HG03039 (cell line): ENCODE measurements around the gene AGAP1.

ENCODE experiments used
- ATAC-seq: cut with Tn5 transposase; IDR thresholded peaks from one replicate; pipeline ENCODE4 v1.9.1; 2021; ENCODE audit warnings: mild to moderate bottlenecking, moderate library complexity; ENCODE audit not compliant: unreplicated experiment

Gene AGAP1

DNA sequence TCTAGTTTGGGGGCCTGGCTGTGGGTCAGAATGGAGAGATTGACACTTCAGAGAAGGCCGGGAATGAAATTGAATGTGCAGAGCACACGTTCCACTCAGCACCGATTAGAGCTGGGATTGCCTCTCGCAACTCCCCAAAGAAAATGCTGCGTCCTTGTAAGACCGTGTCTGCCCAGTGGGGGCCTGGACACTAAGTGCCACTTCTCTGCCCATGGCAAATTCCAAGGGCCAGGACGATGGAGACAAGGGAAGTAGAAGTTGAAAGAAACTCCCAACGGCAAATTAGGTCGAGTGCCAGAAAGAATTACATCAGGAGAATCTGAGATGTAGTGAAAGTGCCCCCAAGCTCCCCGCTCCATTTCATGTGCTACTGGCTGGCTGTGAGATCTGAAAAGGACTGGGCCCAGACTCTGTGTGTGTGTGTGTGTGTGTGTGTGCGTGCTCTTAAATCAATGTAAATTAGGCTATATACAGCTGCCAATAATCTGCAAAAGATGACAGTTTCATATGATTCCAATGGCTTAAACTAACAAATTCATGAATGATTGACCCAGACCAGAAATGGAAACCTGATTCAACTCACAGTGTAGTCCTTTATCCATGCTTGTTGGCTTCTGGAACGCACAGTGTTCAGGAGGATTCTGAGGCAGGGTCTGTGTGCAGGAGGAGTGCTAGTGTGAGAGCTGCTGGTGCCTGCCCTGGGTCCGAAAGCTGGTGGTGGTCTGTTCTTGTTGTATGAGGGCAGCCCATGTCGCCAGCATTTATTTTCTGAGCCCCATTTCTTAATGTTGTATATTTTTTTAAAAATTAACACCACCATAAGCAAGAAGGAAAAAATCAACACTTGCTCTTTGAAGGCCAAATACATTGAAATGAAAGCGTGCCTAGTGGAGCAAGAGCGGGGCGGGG lies 234.3 kb downstream of the AGAP1 start:
- ATAC-seq = no peak

- ATAC-seq = no peak
Observed at GRCh38 chr2:235728800-235729556, 235.1 kb downstream of the AGAP1 start.

DNA sequence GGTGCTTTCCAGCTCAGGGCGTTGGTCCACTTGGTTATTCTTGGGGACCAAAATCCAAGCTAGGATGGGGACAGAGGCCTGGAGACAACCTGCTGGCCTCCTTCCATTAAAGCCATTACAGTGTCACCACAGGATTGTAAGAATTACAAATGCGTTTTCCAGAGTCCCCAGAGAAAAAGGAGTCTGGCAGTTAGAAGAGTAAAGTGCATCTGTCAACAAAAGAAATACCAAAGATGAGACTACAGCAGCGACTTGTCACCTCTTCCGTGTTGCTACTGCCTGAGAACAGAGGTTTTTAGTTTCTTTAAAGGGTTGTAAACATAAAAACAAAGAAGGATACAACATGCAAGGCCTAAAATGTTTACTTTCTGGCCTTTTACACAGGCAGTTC lies 235.7 kb downstream of the AGAP1 start:
- ATAC-seq = no peak

GRCh38 chr2:235730115-235730514 lies 236.3 kb downstream of the AGAP1 start:
- ATAC-seq = no peak

GRCh38 chr2:235733761-235734160 lies 239.9 kb downstream of the AGAP1 start:
- no peak for ATAC-seq

GRCh38 chr2:235734168-235734567 lies 240.3 kb downstream of the AGAP1 start:
- no peak for ATAC-seq

DNA sequence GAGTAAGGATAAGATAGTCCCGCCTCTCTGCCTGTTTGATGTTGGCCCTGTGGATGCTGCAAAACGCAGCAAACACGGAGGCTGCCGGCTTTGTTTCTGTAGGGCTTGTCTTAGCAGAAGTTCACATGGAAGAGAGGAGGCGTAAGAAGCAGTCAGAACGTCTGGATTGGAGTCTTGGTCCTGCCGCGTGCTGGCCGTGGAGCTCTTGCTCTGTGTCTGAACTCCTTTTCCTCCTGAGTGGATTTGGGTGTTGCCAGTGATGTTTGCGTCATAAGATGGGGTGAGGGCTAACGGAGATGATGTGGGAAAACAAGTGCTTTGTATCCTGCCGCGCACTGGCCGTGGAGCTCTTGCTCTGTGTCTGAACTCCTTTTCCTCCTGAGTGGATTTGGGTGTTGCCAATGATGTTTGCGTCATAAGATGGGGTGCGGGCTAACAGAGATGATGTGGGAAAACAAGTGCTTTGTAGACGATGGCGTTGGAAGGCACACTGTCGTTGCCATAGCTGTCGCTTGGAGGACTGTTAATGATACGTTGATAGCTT lies 240.9 kb downstream of the AGAP1 start:
- ATAC-seq = no peak

DNA sequence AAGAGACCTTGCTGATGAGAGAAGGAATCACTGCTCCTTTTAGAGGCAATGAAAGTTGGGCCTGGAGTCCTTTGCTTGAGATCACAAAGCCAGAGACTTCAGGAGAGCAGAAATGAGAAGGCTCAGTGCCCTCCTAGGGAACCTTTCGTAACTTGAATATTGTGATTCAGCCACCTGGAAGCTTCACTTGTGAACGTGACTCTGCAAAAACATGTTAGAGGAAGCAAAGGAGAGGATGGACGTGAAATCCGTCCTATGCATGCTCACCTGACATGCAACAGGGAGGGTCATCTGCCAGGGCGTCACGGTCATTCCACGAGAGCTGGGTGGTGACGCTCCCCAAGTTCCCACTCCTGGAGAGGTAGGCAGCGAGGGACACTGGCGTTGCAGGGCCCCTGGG lies 243.6 kb downstream of the AGAP1 start:
- no peak for ATAC-seq

DNA sequence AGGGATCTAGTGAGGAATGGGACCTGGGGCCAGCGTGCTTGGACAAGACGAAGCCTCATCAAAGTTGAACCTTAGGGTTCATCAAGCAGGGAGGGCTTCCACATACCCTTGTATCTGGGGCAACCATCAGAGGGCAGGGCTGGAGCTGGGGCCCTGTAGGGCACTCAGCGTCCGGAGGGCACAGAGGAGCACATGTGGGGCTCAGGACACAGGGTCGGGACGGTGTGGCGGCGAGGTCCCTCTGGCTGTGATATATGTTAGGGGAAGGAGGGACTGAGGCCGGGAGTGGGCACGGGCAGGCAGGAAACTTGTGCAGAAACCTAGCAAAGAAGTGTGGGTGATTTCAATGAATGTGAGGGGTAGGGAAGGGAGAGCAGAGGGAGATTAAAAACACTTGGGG lies 244.0 kb downstream of the AGAP1 start:
- no peak for ATAC-seq

GRCh38 chr2:235739704-235740415 lies 246.0 kb downstream of the AGAP1 start:
- ATAC-seq = no peak

- ATAC-seq = no peak
Observed at GRCh38 chr2:235740821-235741220, 247.0 kb downstream of the AGAP1 start.

DNA sequence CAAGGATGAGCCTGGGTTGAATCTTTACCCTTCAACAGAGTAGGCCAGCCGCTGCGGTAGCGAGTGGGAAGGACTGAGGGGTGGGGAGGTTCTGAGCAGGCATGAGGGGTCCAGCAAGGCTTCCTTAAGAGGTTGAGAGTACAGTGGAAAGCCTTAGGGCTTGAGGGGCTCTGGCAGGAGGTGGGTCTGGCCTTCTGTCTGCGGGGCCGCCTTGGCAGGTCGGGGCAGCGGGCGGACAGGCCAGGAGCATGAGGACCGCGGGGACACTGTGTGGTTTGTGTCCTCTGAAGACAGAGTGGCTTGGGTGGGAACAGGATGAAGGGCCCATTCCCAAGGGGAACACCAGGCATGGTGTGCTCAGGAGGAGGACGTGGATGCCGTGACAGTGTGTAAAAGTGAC lies 250.3 kb downstream of the AGAP1 start:
- ATAC-seq = no peak

GRCh38 chr2:235745597-235745996 lies 251.8 kb downstream of the AGAP1 start:
- ATAC-seq = no peak

- ATAC-seq = no peak
Observed at GRCh38 chr2:235746257-235746934, 252.6 kb downstream of the AGAP1 start.

DNA sequence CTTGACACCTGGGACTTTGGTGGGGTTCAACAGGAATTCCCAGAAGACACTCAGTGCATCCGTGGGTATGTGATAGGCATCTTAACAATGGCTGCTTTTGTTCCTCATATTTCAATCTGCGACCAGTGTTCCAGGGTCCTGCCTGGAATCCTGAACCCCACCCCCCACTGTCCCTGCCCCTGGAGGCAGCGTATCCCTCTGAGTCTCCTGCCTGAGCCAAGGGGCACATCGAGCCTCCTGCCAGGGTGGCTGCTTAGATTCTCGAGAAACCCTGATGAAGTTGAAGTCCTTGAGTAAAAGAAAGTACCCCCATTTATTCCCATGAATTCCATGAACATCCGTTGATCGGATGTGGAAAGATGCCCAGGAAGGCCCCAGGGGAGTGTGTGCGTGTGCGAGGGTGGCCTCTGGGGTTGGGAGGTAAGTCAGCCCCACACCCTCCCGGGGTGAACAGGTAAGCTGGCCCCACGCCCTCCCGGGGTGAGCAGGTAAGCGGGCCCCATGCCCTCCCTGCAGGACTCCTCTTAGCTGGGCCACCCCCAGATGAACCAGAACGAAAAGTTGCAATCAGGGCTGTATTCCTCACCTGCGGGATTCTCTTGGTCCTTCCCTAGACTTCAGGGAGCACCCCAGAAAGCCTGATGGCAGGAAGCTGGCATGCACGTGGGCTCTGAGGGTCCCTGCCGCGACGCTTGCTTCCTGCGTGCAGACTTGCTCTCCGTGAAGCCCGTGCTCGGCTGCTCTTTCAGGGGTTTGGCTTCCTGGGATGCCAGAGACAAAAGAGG lies 253.3 kb downstream of the AGAP1 start:
- ATAC-seq = no peak

DNA sequence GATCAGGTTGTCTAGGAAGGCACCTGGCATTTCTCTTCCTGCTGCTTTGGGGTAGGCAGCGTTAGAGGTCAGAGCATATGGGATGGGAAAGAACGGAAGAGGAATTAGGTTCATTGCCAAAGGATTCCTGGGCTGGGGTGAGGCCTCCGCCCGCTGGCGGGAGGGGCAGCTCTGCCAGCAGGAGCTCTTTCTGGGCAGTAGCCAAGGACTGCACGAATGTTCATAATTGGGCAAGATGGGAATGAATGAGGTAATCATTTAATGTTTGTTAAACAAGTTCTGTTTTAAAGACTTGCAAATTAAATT lies 253.9 kb downstream of the AGAP1 start:
- ATAC-seq = no peak

DNA sequence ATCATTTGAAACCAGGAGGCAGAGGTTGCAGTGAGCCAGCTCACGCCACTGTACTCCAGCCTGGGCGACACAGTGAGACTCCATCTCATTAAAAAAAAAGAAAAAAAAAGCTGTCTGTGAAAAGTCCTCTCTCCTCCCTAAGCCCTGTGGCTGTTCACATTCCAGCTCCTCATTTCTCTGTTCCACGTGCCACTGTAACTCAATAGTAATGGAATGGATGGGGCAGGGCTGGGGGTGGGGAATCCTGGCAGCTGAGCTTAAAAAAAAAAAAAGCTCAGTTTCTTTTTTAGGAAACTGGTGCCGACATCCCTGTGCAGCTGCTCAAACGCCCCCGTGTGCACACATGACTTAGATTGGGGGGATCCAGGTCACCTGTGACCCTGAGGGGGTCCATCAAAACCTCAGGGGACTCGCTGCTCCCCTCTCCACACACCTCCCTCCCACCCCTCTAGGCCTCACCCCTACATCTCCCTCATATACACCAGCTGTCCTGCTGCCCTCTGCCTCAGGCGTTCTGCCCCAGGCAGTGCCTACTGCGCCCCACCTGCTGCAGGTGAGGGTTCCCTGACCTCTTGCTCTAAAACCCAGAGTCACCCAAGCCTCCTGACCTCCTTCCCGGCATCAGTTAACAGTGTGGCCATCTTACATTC lies 255.4 kb downstream of the AGAP1 start:
- ATAC-seq = no peak

DNA sequence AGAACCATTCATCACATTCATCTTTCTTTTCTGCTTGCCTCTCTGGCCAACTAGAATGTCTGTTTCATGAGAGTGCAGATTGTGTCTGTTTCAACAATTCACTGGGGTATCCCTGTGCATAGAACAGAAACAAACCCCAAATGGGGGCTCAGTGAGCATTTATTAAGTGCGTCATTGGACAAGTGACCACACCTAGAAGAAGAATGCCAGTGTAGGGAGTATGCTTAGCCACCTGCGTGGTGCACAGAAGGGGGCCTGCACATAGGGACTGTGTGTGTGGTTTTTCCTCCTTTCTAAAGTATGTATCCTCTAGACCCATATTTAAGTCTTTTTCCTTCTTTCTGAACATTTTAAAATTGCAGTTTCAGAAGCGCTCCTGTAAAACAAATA lies 255.9 kb downstream of the AGAP1 start:
- ATAC-seq = no peak

- no peak for ATAC-seq
Observed at GRCh38 chr2:235752846-235753245, 259.0 kb downstream of the AGAP1 start.
